Naive B cell (primary cell): Measurements from ENCODE around the gene EEIG1. TPM values are rescaled to one million over a fixed set of nuclear protein-coding genes. Genes with fewer than 3 reads are reported as not detected.

Experiments
- ATAC-seq, 2 donors: fragments of 150-1000 bp; cut with Tn5 transposase; 2 replicates each; pipeline ENCODE4 v1.10.0; 2021; ENCODE audit warnings: low read depth in 2 of 2, mild to moderate bottlenecking in 2 of 2, moderate library complexity in 2 of 2
- DNase-seq: peaks from one replicate; pipeline ENCODE4 v3.0.0; 2022
- H3K27ac Mint-ChIP-seq, 6 donors: one replicate each; pipeline ENCODE4 v1.8.0; 2020 to 2022; ENCODE audit warnings: mild to moderate bottlenecking in 6 of 6, mixed read lengths in 6 of 6, moderate library complexity in 5 of 6, inconsistent platforms in 2 of 6
- H3K27me3 Mint-ChIP-seq, 3 donors: one replicate each; pipeline ENCODE4 v1.8.0; 2021 to 2022; ENCODE audit warnings: mixed read lengths in 3 of 3, mild to moderate bottlenecking in 1 of 3
- H3K36me3 Mint-ChIP-seq, 2 donors: one replicate each; pipeline ENCODE4 v1.8.0; 2020 to 2022; ENCODE audit warnings: mixed read lengths in 2 of 2, inconsistent platforms in 1 of 2, mild to moderate bottlenecking in 1 of 2
- H3K4me1 Mint-ChIP-seq, 3 donors: one replicate each; pipeline ENCODE4 v1.8.0; 2020 to 2022; ENCODE audit warnings: mixed read lengths in 3 of 3, inconsistent platforms in 1 of 3, mild to moderate bottlenecking in 1 of 3, moderate library complexity in 1 of 3
- H3K4me3 Mint-ChIP-seq, 8 donors: one replicate each; pipeline ENCODE4 v1.8.0; 2020 to 2022; ENCODE audit warnings: mild to moderate bottlenecking in 8 of 8, mixed read lengths in 8 of 8, moderate library complexity in 8 of 8, inconsistent platforms in 2 of 8
- H3K9me3 Mint-ChIP-seq, 7 donors: one replicate each; pipeline ENCODE4 v1.8.0; 2020 to 2022; ENCODE audit warnings: mixed read lengths in 7 of 7, mild to moderate bottlenecking in 5 of 7, inconsistent platforms in 2 of 7, moderate library complexity in 1 of 7
- polyA plus RNA-seq, 6 donors: library from polyadenylated mRNA; unstranded; fragments of 300-500 nt; fragmentation: Illumina TruSeq; gene quantifications; one replicate each; pipeline ENCODE4 v1.2.3, GENCODE V29; 2021; ENCODE audit warnings: low read depth in 6 of 6

Gene EEIG1
- polyA plus RNA-seq, 6 donors from 2014 or later = 12.3 to 36.9 (median 21.6) TPM

GRCh38 chr9:127968700-127969383, 11.9 kb downstream of the EEIG1 start:
- H3K27me3 Mint-ChIP-seq = no peaks in the 10 kb centered on the region
- peak overlapping the region; percentile 88 to 99 (median 97) for H3K27ac Mint-ChIP-seq
- no peaks in the 10 kb centered on the region for H3K36me3 Mint-ChIP-seq
- peaks cover 0 to 2% (median 0%) of the 10 kb centered on the region in 7 donors for H3K9me3 Mint-ChIP-seq
- peaks cover 66 to 93% (median 77%) of the 10 kb centered on the region in 3 donors for H3K4me1 Mint-ChIP-seq
- peak overlapping the region in 4 of 8 donors; percentile 10 to 82 (median 12) for H3K4me3 Mint-ChIP-seq
- DNase-seq (no peak), ATAC-seq (no peak)

- no peak for DNase-seq
- Mint-ChIP-seq H3K4me1 (peaks cover 70 to 93% (median 82%) of the 10 kb centered on the region in 3 donors), H3K9me3 (peaks cover 0 to 2% (median 0%) of the 10 kb centered on the region in 7 donors), H3K36me3 (no peaks in the 10 kb centered on the region), H3K27me3 (no peaks in the 10 kb centered on the region), H3K4me3 (peak overlapping the region in 1 of 8 donors; percentile 29), H3K27ac (peak overlapping the region in 5 of 6 donors; percentile 88 to 97 (median 91))
- no peak for ATAC-seq
These were observed 12.7 kb downstream of the EEIG1 start for GRCh38 chr9:127968042-127968441.

- Mint-ChIP-seq H3K4me1 (peaks cover 67 to 93% (median 79%) of the 10 kb centered on the region in 3 donors), H3K36me3 (no peaks in the 10 kb centered on the region)
These were observed 13.5 kb downstream of the EEIG1 start for GRCh38 chr9:127967151-127967809.

GRCh38 chr9:127966416-127967150, 14.2 kb downstream of the EEIG1 start:
- H3K27ac Mint-ChIP-seq = peak overlapping the region in 4 of 6 donors; percentile 44 to 97 (median 84)
- H3K27me3 Mint-ChIP-seq = no peaks in the 10 kb centered on the region
- peaks cover 0 to 2% (median 0%) of the 10 kb centered on the region in 7 donors for H3K9me3 Mint-ChIP-seq
- peaks cover 62 to 93% (median 78%) of the 10 kb centered on the region in 3 donors for H3K4me1 Mint-ChIP-seq
- DNase-seq (no peak), ATAC-seq (no peak)
- H3K36me3 Mint-ChIP-seq = peaks cover 0 to 3% of the 10 kb centered on the region in 2 donors
- H3K4me3 Mint-ChIP-seq = peak overlapping the region in 3 of 8 donors; percentile 8 to 74 (median 69)

More at GRCh38 chr9:127967151-127967809, 13.5 kb downstream of the EEIG1 start:
- ATAC-seq (no peak), DNase-seq (no peak)
- peak overlapping the region in 3 of 8 donors; percentile 45 to 80 (median 69) for H3K4me3 Mint-ChIP-seq
- H3K27me3 Mint-ChIP-seq = no peaks in the 10 kb centered on the region
- H3K9me3 Mint-ChIP-seq = peaks cover 0 to 2% (median 0%) of the 10 kb centered on the region in 7 donors
- H3K27ac Mint-ChIP-seq = peak overlapping the region in 4 of 6 donors; percentile 26 to 97 (median 66)

GRCh38 chr9:127965953-127966352, 14.8 kb downstream of the EEIG1 start:
- peak overlapping the region in 4 of 6 donors; percentile 44 to 90 (median 70) for H3K27ac Mint-ChIP-seq
- H3K4me1 Mint-ChIP-seq = peaks cover 62 to 94% (median 78%) of the 10 kb centered on the region in 3 donors
- peak overlapping the region in 1 of 8 donors; percentile 40 for H3K4me3 Mint-ChIP-seq
- no peaks in the 10 kb centered on the region for H3K27me3 Mint-ChIP-seq
- peaks cover 0 to 2% (median 0%) of the 10 kb centered on the region in 7 donors for H3K9me3 Mint-ChIP-seq
- ATAC-seq = no peak
- DNase-seq = no peak
- H3K36me3 Mint-ChIP-seq = peaks cover 0 to 9% of the 10 kb centered on the region in 2 donors

- Mint-ChIP-seq H3K36me3 (peaks cover 0 to 9% of the 10 kb centered on the region in 2 donors), H3K27ac (peak overlapping the region in 3 of 6 donors; percentile 9 to 90 (median 78)), H3K9me3 (peaks cover 0 to 2% (median 0%) of the 10 kb centered on the region in 7 donors), H3K4me1 (peaks cover 61 to 94% (median 74%) of the 10 kb centered on the region in 3 donors), H3K27me3 (no peaks in the 10 kb centered on the region), H3K4me3 (peak overlapping the region in 2 of 8 donors; percentile 20 to 55)
- ATAC-seq (no peak), DNase-seq (no peak)
These were observed 17.3 kb downstream of the EEIG1 start for GRCh38 chr9:127963359-127964064.

- H3K4me1 Mint-ChIP-seq = peaks cover 57 to 92% (median 73%) of the 10 kb centered on the region in 3 donors
- peak overlapping the region in 2 of 8 donors; percentile 11 to 32 for H3K4me3 Mint-ChIP-seq
- no peaks in the 10 kb centered on the region for H3K27me3 Mint-ChIP-seq
- ATAC-seq (no peak), DNase-seq (no peak)
- H3K9me3 Mint-ChIP-seq = no peaks in the 10 kb centered on the region
- peak overlapping the region in 2 of 6 donors; percentile 78 to 79 for H3K27ac Mint-ChIP-seq
- peaks cover 0 to 9% of the 10 kb centered on the region in 2 donors for H3K36me3 Mint-ChIP-seq
These were observed 17.8 kb downstream of the EEIG1 start for GRCh38 chr9:127963041-127963358.

- no peak for ATAC-seq
- peak overlapping the region in 3 of 6 donors; percentile 30 to 78 (median 39) for H3K27ac Mint-ChIP-seq
- peaks cover 52 to 90% (median 70%) of the 10 kb centered on the region in 3 donors for H3K4me1 Mint-ChIP-seq
- no peak for DNase-seq
- no peaks in the 10 kb centered on the region for H3K27me3 Mint-ChIP-seq
- peak overlapping the region in 1 of 8 donors; percentile 12 for H3K4me3 Mint-ChIP-seq
- H3K36me3 Mint-ChIP-seq = peaks cover 0 to 9% of the 10 kb centered on the region in 2 donors
- no peaks in the 10 kb centered on the region for H3K9me3 Mint-ChIP-seq
These were observed 18.5 kb downstream of the EEIG1 start for GRCh38 chr9:127962278-127962677.

GRCh38 chr9:127961613-127962155, 19.1 kb downstream of the EEIG1 start:
- no peaks in the 10 kb centered on the region for H3K27me3 Mint-ChIP-seq
- peak overlapping the region in 5 of 6 donors; percentile 39 to 87 (median 84) for H3K27ac Mint-ChIP-seq
- ATAC-seq (no peak), DNase-seq (no peak)
- peaks cover 0 to 9% of the 10 kb centered on the region in 2 donors for H3K36me3 Mint-ChIP-seq
- H3K4me1 Mint-ChIP-seq = peaks cover 47 to 90% (median 64%) of the 10 kb centered on the region in 3 donors
- H3K4me3 Mint-ChIP-seq = no peak overlapping the region
- no peaks in the 10 kb centered on the region for H3K9me3 Mint-ChIP-seq

GRCh38 chr9:127961155-127961490, 19.7 kb downstream of the EEIG1 start:
- DNase-seq (no peak), ATAC-seq (no peak)
- peak overlapping the region; percentile 64 to 87 (median 84) for H3K27ac Mint-ChIP-seq
- H3K9me3 Mint-ChIP-seq = no peaks in the 10 kb centered on the region
- peaks cover 47 to 89% (median 64%) of the 10 kb centered on the region in 3 donors for H3K4me1 Mint-ChIP-seq
- peaks cover 0 to 9% of the 10 kb centered on the region in 2 donors for H3K36me3 Mint-ChIP-seq
- peak overlapping the region in 1 of 8 donors; percentile 4 for H3K4me3 Mint-ChIP-seq
- H3K27me3 Mint-ChIP-seq = no peaks in the 10 kb centered on the region

- Mint-ChIP-seq H3K4me3 (peak overlapping the region in 1 of 8 donors; percentile 56), H3K27me3 (no peaks in the 10 kb centered on the region), H3K27ac (peak overlapping the region in 5 of 6 donors; percentile 58 to 90 (median 87)), H3K4me1 (peaks cover 49 to 90% (median 67%) of the 10 kb centered on the region in 3 donors), H3K9me3 (no peaks in the 10 kb centered on the region), H3K36me3 (peaks cover 0 to 9% of the 10 kb centered on the region in 2 donors)
- ATAC-seq (no peak), DNase-seq (no peak)
These were observed 20.2 kb downstream of the EEIG1 start for GRCh38 chr9:127960410-127961154.
